GM21447 (cell line): ENCODE data around the gene PROKR2.

Experiments used
- ATAC-seq: cut with Tn5 transposase; IDR thresholded peaks from one replicate; pipeline ENCODE4 v1.9.1; 2021; ENCODE audit not compliant: unreplicated experiment

The PROKR2 gene

DNA sequence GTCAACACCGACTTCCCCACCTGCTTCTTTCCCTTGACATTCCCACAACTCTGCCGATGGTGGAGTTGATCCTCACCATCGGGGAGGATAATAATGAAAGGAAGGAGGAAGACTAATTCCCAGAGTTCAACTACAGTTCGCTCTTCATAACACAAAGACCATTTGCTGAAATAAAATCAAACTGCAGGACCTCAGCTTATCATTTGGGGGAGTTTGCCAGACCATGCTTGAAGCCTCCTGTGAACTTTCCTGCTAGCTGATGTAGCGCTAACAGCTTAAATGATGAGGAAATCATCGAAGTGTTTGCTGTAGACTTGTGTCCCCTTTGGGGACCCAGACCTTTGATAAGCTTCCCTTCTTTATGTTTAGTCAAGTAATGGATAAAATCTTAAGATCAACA lies 26.2 kb downstream of the PROKR2 start:
- ATAC-seq, result no peak

GRCh38 chr20:5282561-5282960 lies 34.2 kb downstream of the PROKR2 start:
- no peak for ATAC-seq

DNA sequence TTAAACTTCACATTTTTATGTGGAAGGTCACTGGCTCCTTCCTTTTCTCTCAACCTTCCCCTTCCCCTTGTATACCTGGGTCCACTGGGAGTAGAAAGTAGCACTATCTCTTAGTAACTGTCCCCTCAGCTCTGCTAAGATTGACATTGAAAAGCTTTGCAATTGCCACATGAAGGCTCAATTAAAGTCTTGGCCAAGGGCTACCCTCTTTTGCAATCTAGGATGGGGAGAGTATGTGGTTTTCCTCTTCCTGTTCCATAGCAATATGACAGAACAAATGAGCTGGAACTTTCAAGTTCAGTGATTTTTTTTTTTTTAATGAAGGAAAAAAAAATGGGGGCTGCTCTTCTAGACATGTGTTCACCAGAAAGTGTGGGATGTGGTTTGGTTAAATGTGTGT lies 37.1 kb downstream of the PROKR2 start:
- no peak for ATAC-seq

DNA sequence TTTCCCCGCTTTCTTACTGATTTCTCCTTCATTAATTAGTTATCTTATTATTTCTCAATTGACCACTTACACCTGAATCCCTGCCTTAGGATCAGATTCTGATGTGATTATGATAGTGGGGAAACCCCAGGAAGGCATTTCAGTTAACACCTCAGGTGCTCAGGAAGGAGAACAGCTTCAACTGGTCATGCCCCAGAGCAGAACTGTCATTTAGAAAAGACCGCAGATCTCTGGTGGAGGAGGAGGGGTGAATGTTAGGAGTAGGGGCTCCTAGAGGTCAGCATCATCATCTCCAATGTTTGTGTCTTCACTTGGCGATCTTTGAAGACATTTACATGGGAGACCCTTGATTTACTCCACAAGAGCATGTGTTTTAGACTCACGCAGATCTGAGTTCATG lies 44.5 kb downstream of the PROKR2 start:
- ATAC-seq, result no peak

DNA sequence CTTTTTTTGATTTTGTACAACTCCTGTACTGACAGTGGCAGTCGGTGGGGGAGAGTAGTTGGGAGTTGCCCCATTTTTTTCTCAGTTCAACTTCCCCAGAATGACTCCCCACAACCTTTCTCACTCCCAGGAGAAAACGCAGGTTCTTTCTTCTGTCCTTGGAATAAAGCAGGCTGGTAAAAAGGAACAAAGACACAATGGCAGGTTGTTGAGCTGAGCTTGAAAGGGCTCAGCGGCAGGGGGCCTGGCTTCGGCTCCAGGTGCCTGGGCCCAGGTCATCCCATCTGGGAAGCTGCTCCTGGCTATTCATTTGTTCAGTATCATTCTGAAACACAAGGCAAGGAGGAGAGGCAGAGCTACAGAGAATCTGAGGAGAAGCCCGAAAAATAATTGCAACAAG lies 46.2 kb downstream of the PROKR2 start:
- ATAC-seq, result no peak

GRCh38 chr20:5268449-5268848 lies 48.3 kb downstream of the PROKR2 start:
- ATAC-seq, result no peak

- no peak for ATAC-seq
These were observed 49.7 kb downstream of the PROKR2 start for GRCh38 chr20:5267092-5267491.
